ENCODE measurements around the gene CABS1. TPM values are rescaled to one million over a fixed set of nuclear protein-coding genes. Genes with fewer than 3 reads are reported as not detected.

Gene CABS1
- polyA plus RNA-seq (2012; ENCODE audit: missing spikeins) = not detected

- no peak for FAIRE-seq
Observed at GRCh38 chr4:70334681-70335080, at the start of gene CABS1. TSS of gene CABS1 (plus strand) at chr4:70334981. CDS start at chr4:70335040, 59 bp downstream.

GRCh38 chr4:70288651-70289050 lies 46.1 kb upstream of the CABS1 start:
- no peak for FAIRE-seq
- no peak for DNase-seq (ENCODE audit: insufficient read length)
- TF ChIP-seq TAF1 (IDR thresholded peaks at IDR 0.05; ENCODE audit: borderline replicate concordance, low read depth, low read length) (no peak), POLR2A (IDR thresholded peaks at IDR 0.05; ENCODE audit: low read depth, low read length) (no peak), POLR2AphosphoS5 (IDR thresholded peaks at IDR 0.05; ENCODE audit: low read depth, low read length) (no peak)

More at GRCh38 chr4:70334681-70335080, at the start of gene CABS1:
- no peak for DNase-seq (ENCODE audit: insufficient read length)
- TF ChIP-seq TAF1 (IDR thresholded peaks at IDR 0.05; ENCODE audit: borderline replicate concordance, low read depth, low read length) = no peak
- TF ChIP-seq POLR2AphosphoS5 (IDR thresholded peaks at IDR 0.05; ENCODE audit: low read depth, low read length) = no peak
- no peak for TF ChIP-seq POLR2A (IDR thresholded peaks at IDR 0.05; ENCODE audit: low read depth, low read length)

GRCh38 chr4:70291341-70291740 lies 43.4 kb upstream of the CABS1 start:
- DNase-seq (ENCODE audit: insufficient read length) (no peak), FAIRE-seq (peak; percentile 33)
- TF ChIP-seq TAF1 (IDR thresholded peaks at IDR 0.05; ENCODE audit: borderline replicate concordance, low read depth, low read length) (no peak), POLR2A (IDR thresholded peaks at IDR 0.05; ENCODE audit: low read depth, low read length) (no peak), POLR2AphosphoS5 (IDR thresholded peaks at IDR 0.05; ENCODE audit: low read depth, low read length) (no peak)

GRCh38 chr4:70297576-70297975 lies 37.2 kb upstream of the CABS1 start:
- no peak for TF ChIP-seq POLR2AphosphoS5 (IDR thresholded peaks at IDR 0.05; ENCODE audit: low read depth, low read length)
- TF ChIP-seq POLR2A (IDR thresholded peaks at IDR 0.05; ENCODE audit: low read depth, low read length) = no peak
- TF ChIP-seq TAF1 (IDR thresholded peaks at IDR 0.05; ENCODE audit: borderline replicate concordance, low read depth, low read length) = no peak
- DNase-seq (ENCODE audit: insufficient read length) = no peak
- FAIRE-seq = no peak

- TF ChIP-seq POLR2A (IDR thresholded peaks at IDR 0.05; ENCODE audit: low read depth, low read length) (no peak), TAF1 (IDR thresholded peaks at IDR 0.05; ENCODE audit: borderline replicate concordance, low read depth, low read length) (no peak), POLR2AphosphoS5 (IDR thresholded peaks at IDR 0.05; ENCODE audit: low read depth, low read length) (no peak)
- FAIRE-seq (no peak), DNase-seq (ENCODE audit: insufficient read length) (no peak)
Observed at GRCh38 chr4:70298051-70298450, 36.7 kb upstream of the CABS1 start.

- no peak for DNase-seq (ENCODE audit: insufficient read length)
- TF ChIP-seq POLR2A (IDR thresholded peaks at IDR 0.05; ENCODE audit: low read depth, low read length) = no peak
- no peak for TF ChIP-seq POLR2AphosphoS5 (IDR thresholded peaks at IDR 0.05; ENCODE audit: low read depth, low read length)
- TF ChIP-seq TAF1 (IDR thresholded peaks at IDR 0.05; ENCODE audit: borderline replicate concordance, low read depth, low read length) = no peak
- FAIRE-seq = no peak
Observed at GRCh38 chr4:70299643-70300042, 35.1 kb upstream of the CABS1 start.

- DNase-seq (ENCODE audit: insufficient read length) (no peak), FAIRE-seq (no peak)
- TF ChIP-seq POLR2AphosphoS5 (IDR thresholded peaks at IDR 0.05; ENCODE audit: low read depth, low read length) (no peak), TAF1 (IDR thresholded peaks at IDR 0.05; ENCODE audit: borderline replicate concordance, low read depth, low read length) (no peak), POLR2A (IDR thresholded peaks at IDR 0.05; ENCODE audit: low read depth, low read length) (no peak)
Observed at GRCh38 chr4:70300215-70300614, 34.6 kb upstream of the CABS1 start.

GRCh38 chr4:70303090-70303489 lies 31.7 kb upstream of the CABS1 start:
- DNase-seq (ENCODE audit: insufficient read length) (no peak), FAIRE-seq (no peak)
- TF ChIP-seq POLR2AphosphoS5 (IDR thresholded peaks at IDR 0.05; ENCODE audit: low read depth, low read length) = no peak
- TF ChIP-seq POLR2A (IDR thresholded peaks at IDR 0.05; ENCODE audit: low read depth, low read length) = no peak

- no peak for TF ChIP-seq POLR2AphosphoS5 (IDR thresholded peaks at IDR 0.05; ENCODE audit: low read depth, low read length)
- no peak for TF ChIP-seq TAF1 (IDR thresholded peaks at IDR 0.05; ENCODE audit: borderline replicate concordance, low read depth, low read length)
- no peak for TF ChIP-seq POLR2A (IDR thresholded peaks at IDR 0.05; ENCODE audit: low read depth, low read length)
- DNase-seq (ENCODE audit: insufficient read length) = no peak
- FAIRE-seq = no peak
Observed at GRCh38 chr4:70305601-70306000, 29.2 kb upstream of the CABS1 start.

- no peak for DNase-seq (ENCODE audit: insufficient read length)
- TF ChIP-seq POLR2A (IDR thresholded peaks at IDR 0.05; ENCODE audit: low read depth, low read length) (no peak), TAF1 (IDR thresholded peaks at IDR 0.05; ENCODE audit: borderline replicate concordance, low read depth, low read length) (no peak), POLR2AphosphoS5 (IDR thresholded peaks at IDR 0.05; ENCODE audit: low read depth, low read length) (no peak)
- no peak for FAIRE-seq
Observed at GRCh38 chr4:70306076-70306475, 28.7 kb upstream of the CABS1 start.

GRCh38 chr4:70313736-70314135 lies 21.0 kb upstream of the CABS1 start:
- FAIRE-seq = no peak
- no peak for DNase-seq (ENCODE audit: insufficient read length)
- TF ChIP-seq TAF1 (IDR thresholded peaks at IDR 0.05; ENCODE audit: borderline replicate concordance, low read depth, low read length) (no peak), POLR2A (IDR thresholded peaks at IDR 0.05; ENCODE audit: low read depth, low read length) (no peak)

- DNase-seq (ENCODE audit: insufficient read length) = no peak
- TF ChIP-seq POLR2A (IDR thresholded peaks at IDR 0.05; ENCODE audit: low read depth, low read length) = no peak
- peak; percentile 73 for FAIRE-seq
Observed at GRCh38 chr4:70315928-70316327, 18.9 kb upstream of the CABS1 start.

- TF ChIP-seq POLR2AphosphoS5 (IDR thresholded peaks at IDR 0.05; ENCODE audit: low read depth, low read length) = no peak
- TF ChIP-seq POLR2A (IDR thresholded peaks at IDR 0.05; ENCODE audit: low read depth, low read length) = no peak
- no peak for TF ChIP-seq TAF1 (IDR thresholded peaks at IDR 0.05; ENCODE audit: borderline replicate concordance, low read depth, low read length)
- DNase-seq (ENCODE audit: insufficient read length) (no peak), FAIRE-seq (no peak)
Observed at GRCh38 chr4:70326052-70326451, 8.7 kb upstream of the CABS1 start.
